Glutamatergic neuron (in vitro differentiated cells): ENCODE measurements around the gene PTPRJ. TPM values are rescaled to one million over a fixed set of nuclear protein-coding genes. Genes with fewer than 3 reads are reported as not detected.

Source experiments
- DNase-seq: peaks from one replicate; pipeline ENCODE4 v3.0.0; 2022
- H3K27ac Mint-ChIP-seq: one replicate; pipeline ENCODE4 v1.8.0; 2020; ENCODE audit warnings: mild to moderate bottlenecking, mixed read lengths, inconsistent platforms; ENCODE audit not compliant: unreplicated experiment
- H3K27me3 Mint-ChIP-seq: one replicate; pipeline ENCODE4 v1.8.0; 2020; ENCODE audit warnings: mild to moderate bottlenecking, moderate library complexity, mixed read lengths, inconsistent platforms; ENCODE audit not compliant: unreplicated experiment
- H3K36me3 Mint-ChIP-seq: one replicate; pipeline ENCODE4 v1.8.0; 2020; ENCODE audit warnings: mild to moderate bottlenecking, mixed read lengths, inconsistent platforms; ENCODE audit not compliant: unreplicated experiment
- H3K4me1 Mint-ChIP-seq: one replicate; pipeline ENCODE4 v1.8.0; 2020; ENCODE audit warnings: mild to moderate bottlenecking, low read depth, mixed read lengths, inconsistent platforms; ENCODE audit not compliant: unreplicated experiment
- H3K4me3 Mint-ChIP-seq: one replicate; pipeline ENCODE4 v1.8.0; 2020; ENCODE audit warnings: mild to moderate bottlenecking, mixed read lengths, inconsistent platforms; ENCODE audit not compliant: unreplicated experiment
- H3K9me3 Mint-ChIP-seq: one replicate; pipeline ENCODE4 v1.8.0; 2020; ENCODE audit warnings: mild to moderate bottlenecking, moderate library complexity, mixed read lengths, inconsistent platforms; ENCODE audit not compliant: unreplicated experiment
- CTCF ChIP-seq: fragments of 200-600 bp; sonication (generic); IDR thresholded peaks from one replicate; pipeline ENCODE4 v1.5.0; 2021; ENCODE audit not compliant: partially characterized antibody, unreplicated experiment
- total RNA-seq: library from RNA; stranded (reverse); fragmentation: NEBNext Ultra II Directional; extraction: Animal tissue kit (Norgen Biotek cat#: 25700); gene quantifications from one replicate; pipeline ENCODE4 v1.2.1, GENCODE V29; 2021; ENCODE audit not compliant: unreplicated experiment

PTPRJ gene
- total RNA-seq, 1 donor from 2014 or later: 2.4 TPM

GRCh38 chr11:48085688-48086087 lies 105.3 kb downstream of the PTPRJ start:
- no peak for DNase-seq
- no peak for TF ChIP-seq CTCF
- no peak overlapping the region for H3K27ac Mint-ChIP-seq
- H3K4me3 Mint-ChIP-seq: no peak overlapping the region
- H3K27me3 Mint-ChIP-seq: no peaks in the 10 kb centered on the region
- peaks cover 2% of the 10 kb centered on the region for H3K9me3 Mint-ChIP-seq
- no peaks in the 10 kb centered on the region for H3K4me1 Mint-ChIP-seq
- no peaks in the 10 kb centered on the region for H3K36me3 Mint-ChIP-seq

- Mint-ChIP-seq H3K27ac (no peak overlapping the region), H3K36me3 (no peaks in the 10 kb centered on the region), H3K27me3 (no peaks in the 10 kb centered on the region), H3K9me3 (peaks cover 2% of the 10 kb centered on the region), H3K4me3 (no peak overlapping the region), H3K4me1 (no peaks in the 10 kb centered on the region)
- no peak for DNase-seq
- TF ChIP-seq CTCF: no peak
These were observed 107.1 kb downstream of the PTPRJ start for GRCh38 chr11:48087422-48087821.

GRCh38 chr11:48087974-48088681 lies 107.8 kb downstream of the PTPRJ start:
- TF ChIP-seq CTCF: no peak
- no peaks in the 10 kb centered on the region for H3K36me3 Mint-ChIP-seq
- no peaks in the 10 kb centered on the region for H3K27me3 Mint-ChIP-seq
- peaks cover 2% of the 10 kb centered on the region for H3K9me3 Mint-ChIP-seq
- no peaks in the 10 kb centered on the region for H3K4me1 Mint-ChIP-seq
- no peak overlapping the region for H3K4me3 Mint-ChIP-seq
- no peak for DNase-seq
- H3K27ac Mint-ChIP-seq: no peak overlapping the region

GRCh38 chr11:48088682-48089050 lies 108.3 kb downstream of the PTPRJ start:
- H3K27ac Mint-ChIP-seq: no peak overlapping the region
- H3K4me3 Mint-ChIP-seq: no peak overlapping the region
- TF ChIP-seq CTCF: no peak
- DNase-seq: no peak
- H3K27me3 Mint-ChIP-seq: peaks cover under 1% of the 10 kb centered on the region
- H3K4me1 Mint-ChIP-seq: peaks cover 1% of the 10 kb centered on the region
- H3K36me3 Mint-ChIP-seq: no peaks in the 10 kb centered on the region
- peaks cover 3% of the 10 kb centered on the region for H3K9me3 Mint-ChIP-seq

GRCh38 chr11:48090174-48090573 lies 109.8 kb downstream of the PTPRJ start:
- DNase-seq: no peak
- Mint-ChIP-seq H3K4me1 (peaks cover 4% of the 10 kb centered on the region), H3K36me3 (no peaks in the 10 kb centered on the region), H3K9me3 (peaks cover 3% of the 10 kb centered on the region), H3K4me3 (no peak overlapping the region), H3K27me3 (peaks cover 3% of the 10 kb centered on the region), H3K27ac (no peak overlapping the region)
- no peak for TF ChIP-seq CTCF
